ENCODE data around the gene AIFM2.

AIFM2 gene

GRCh38 chr10:70114902-70115301 is 17.7 kb downstream of the AIFM2 start:
- peak; percentile 68 for TF ChIP-seq CTCF (IDR thresholded peaks at IDR 0.05; ENCODE audit: low read depth, low read length)
- Histone ChIP-seq H3K27me3 (ENCODE audit: insufficient read depth, low read depth, severe bottlenecking) (no peaks in the 10 kb centered on the region), H3K36me3 (peaks cover 60% of the 10 kb centered on the region), H3K4me3 (ENCODE audit: low read depth, low read length) (no peak overlapping the region), H3K27ac (peak overlapping the region; percentile 56), H3K9me3 (ENCODE audit: severe bottlenecking) (no peaks in the 10 kb centered on the region)
- peak; percentile 54 for DNase-seq

GRCh38 chr10:70112071-70112470 is 20.6 kb downstream of the AIFM2 start:
- Histone ChIP-seq H3K9me3 (ENCODE audit: severe bottlenecking) (no peaks in the 10 kb centered on the region), H3K36me3 (peaks cover 67% of the 10 kb centered on the region), H3K27ac (no peak overlapping the region), H3K27me3 (ENCODE audit: insufficient read depth, low read depth, severe bottlenecking) (no peaks in the 10 kb centered on the region), H3K4me3 (ENCODE audit: low read depth, low read length) (no peak overlapping the region)
- no peak for TF ChIP-seq CTCF (IDR thresholded peaks at IDR 0.05; ENCODE audit: low read depth, low read length)
- no peak for DNase-seq

GRCh38 chr10:70111496-70111895 is 21.1 kb downstream of the AIFM2 start:
- peaks cover 67% of the 10 kb centered on the region for H3K36me3 ChIP-seq
- H3K9me3 ChIP-seq (ENCODE audit: severe bottlenecking): no peaks in the 10 kb centered on the region
- no peak for TF ChIP-seq CTCF (IDR thresholded peaks at IDR 0.05; ENCODE audit: low read depth, low read length)
- no peaks in the 10 kb centered on the region for H3K27me3 ChIP-seq (ENCODE audit: insufficient read depth, low read depth, severe bottlenecking)
- H3K4me3 ChIP-seq (ENCODE audit: low read depth, low read length): no peak overlapping the region
- no peak for DNase-seq
- H3K27ac ChIP-seq: no peak overlapping the region

- H3K27me3 ChIP-seq (ENCODE audit: insufficient read depth, low read depth, severe bottlenecking): no peaks in the 10 kb centered on the region
- no peaks in the 10 kb centered on the region for H3K9me3 ChIP-seq (ENCODE audit: severe bottlenecking)
- peaks cover 61% of the 10 kb centered on the region for H3K36me3 ChIP-seq
- H3K27ac ChIP-seq: no peak overlapping the region
- no peak overlapping the region for H3K4me3 ChIP-seq (ENCODE audit: low read depth, low read length)
- peak; percentile 37 for DNase-seq
- no peak for TF ChIP-seq CTCF (IDR thresholded peaks at IDR 0.05; ENCODE audit: low read depth, low read length)
Observed at GRCh38 chr10:70109064-70109729, 23.4 kb downstream of the AIFM2 start.

- no peak overlapping the region for H3K27ac ChIP-seq
- peak; percentile 70 for DNase-seq
- H3K4me3 ChIP-seq (ENCODE audit: low read depth, low read length): no peak overlapping the region
- no peaks in the 10 kb centered on the region for H3K27me3 ChIP-seq (ENCODE audit: insufficient read depth, low read depth, severe bottlenecking)
- TF ChIP-seq CTCF (IDR thresholded peaks at IDR 0.05; ENCODE audit: low read depth, low read length): peak; percentile 85
- H3K36me3 ChIP-seq: peaks cover 41% of the 10 kb centered on the region
- no peaks in the 10 kb centered on the region for H3K9me3 ChIP-seq (ENCODE audit: severe bottlenecking)
Observed at GRCh38 chr10:70106958-70107791, 25.4 kb downstream of the AIFM2 start.

All from WERI-Rb-1 (cell line).